Suprapubic skin (tissue), 3 donors: ENCODE data around the gene TMUB1.

ENCODE experiments used
- CTCF ChIP-seq, 2 donors: fragments of 200-600 bp in 1 of 2; fragments of 450-650 bp in 1 of 2; sonication (generic) in 1 of 2; IDR thresholded peaks; one replicate each; pipeline ENCODE4 v1.5.1; 2016 to 2019; ENCODE audit warnings: antibody characterized with exemption in 2 of 2, mild to moderate bottlenecking in 1 of 2, moderate library complexity in 1 of 2
- POLR2AphosphoS5 ChIP-seq, 3 donors: sonication (generic); formaldehyde crosslinking; IDR thresholded peaks; one replicate each; pipeline ENCODE4 v1.6.1; 2017; ENCODE audit warnings: antibody characterized with exemption in 3 of 3

GRCh38 chr7:151033864-151034249, 49.4 kb downstream of the TMUB1 start:
- TF ChIP-seq CTCF (IDR thresholded peaks at IDR 0.05) = no peak
- no peak for TF ChIP-seq POLR2AphosphoS5 (IDR thresholded peaks at IDR 0.05)
